Large intestine (tissue), 3 donors: Measurements from ENCODE around the gene PPP2R5C. TPM values are rescaled to one million over a fixed set of nuclear protein-coding genes. Genes with fewer than 3 reads are reported as not detected.
A peak's percentile ranks its signal among the peaks of the same experiment; 100 is the strongest.

ENCODE experiments used
- DNase-seq, 2 donors: peaks; one replicate each; pipeline versions ENCODE4 v3.0.0 to v3.0.0-alpha.2; 2013
- H3K27ac ChIP-seq: one replicate; pipeline ENCODE4 v1.5.1; 2013; ENCODE audit warnings: low read length
- H3K27me3 ChIP-seq: 2 replicates; pipeline ENCODE4 v1.6.1; 2013; ENCODE audit warnings: low read length; ENCODE audit not compliant: control insufficient read depth, insufficient read depth
- H3K36me3 ChIP-seq: 2 replicates; pipeline ENCODE4 v1.6.1; 2013; ENCODE audit warnings: low read length; ENCODE audit not compliant: control insufficient read depth, insufficient read depth
- H3K4me1 ChIP-seq: one replicate; pipeline ENCODE4 v1.6.1; 2013; ENCODE audit warnings: low read length; ENCODE audit not compliant: control insufficient read depth, insufficient read depth
- H3K4me3 ChIP-seq: one replicate; pipeline ENCODE4 v1.5.1; 2013; ENCODE audit warnings: low read length
- H3K9me3 ChIP-seq: one replicate; pipeline ENCODE4 v1.6.1; 2013; ENCODE audit warnings: mild to moderate bottlenecking, low read depth, low read length, moderate library complexity; ENCODE audit not compliant: control insufficient read depth
- WGBS: methylation state at CpG from one replicate; pipeline ENCODE4 v1.1.5; 2013; ENCODE audit warnings: low lambda C conversion rate; ENCODE audit not compliant: insufficient coverage; 5-methylcytosine and 5-hydroxymethylcytosine counted together
- polyA plus RNA-seq: library from polyadenylated mRNA; unstranded; fragments of 120-200 nt; gene quantifications from one replicate; pipeline ENCODE4 v1.2.1, GENCODE V29; 2013

Gene PPP2R5C
- polyA plus RNA-seq, 1 donor: 93.4 TPM

DNA sequence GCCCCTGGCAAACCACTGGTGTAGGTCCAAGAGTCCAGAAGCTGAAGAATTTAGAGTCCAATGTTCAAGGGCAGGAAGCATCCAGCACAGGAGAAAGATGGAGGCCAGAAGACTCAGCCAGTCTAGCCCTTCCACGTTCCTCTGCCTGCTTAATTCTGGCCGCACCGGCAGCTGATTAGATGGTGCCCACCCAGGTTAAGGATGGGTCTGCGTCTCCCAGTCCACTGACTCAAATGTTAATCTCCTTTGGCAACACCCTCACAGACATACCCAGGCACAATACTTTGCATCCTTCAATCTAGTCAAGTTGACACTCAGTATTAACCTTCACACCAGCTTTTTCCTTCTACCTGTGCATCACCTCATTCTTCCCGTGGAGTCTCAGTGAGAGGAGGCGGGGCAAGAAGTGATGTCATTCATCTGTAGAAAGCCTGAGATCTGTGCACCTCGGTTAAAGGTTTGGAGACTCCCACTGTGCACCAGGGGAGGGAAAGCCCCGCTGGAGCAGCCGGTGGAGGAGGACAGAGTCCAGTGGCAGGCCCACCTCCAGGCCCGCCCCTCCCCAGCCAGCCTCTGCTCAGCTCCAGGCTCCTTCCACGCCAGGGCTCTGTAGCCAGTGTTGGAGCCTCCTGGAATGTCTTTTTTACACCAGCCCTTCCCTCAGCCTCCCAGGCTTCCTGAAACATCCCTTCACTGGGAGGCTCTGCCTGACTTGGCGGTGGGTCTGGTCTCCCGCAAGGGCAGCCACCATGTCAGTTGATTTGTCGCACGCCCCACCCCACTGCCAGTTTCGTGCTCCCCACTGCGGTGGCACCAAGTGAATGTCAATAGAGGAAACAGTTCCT lies 122.8 kb downstream of the PPP2R5C start:
- Histone ChIP-seq H3K36me3 (peaks cover 68% of the 10 kb centered on the region), H3K4me1 (no peaks in the 10 kb centered on the region), H3K9me3 (peaks cover 12% of the 10 kb centered on the region), H3K27me3 (no peaks in the 10 kb centered on the region), H3K4me3 (no peak overlapping the region), H3K27ac (no peak overlapping the region)
- WGBS: 100% methylated on average over 1 of the region's 17 CpGs
- DNase-seq: peak; percentile 14 to 34

DNA sequence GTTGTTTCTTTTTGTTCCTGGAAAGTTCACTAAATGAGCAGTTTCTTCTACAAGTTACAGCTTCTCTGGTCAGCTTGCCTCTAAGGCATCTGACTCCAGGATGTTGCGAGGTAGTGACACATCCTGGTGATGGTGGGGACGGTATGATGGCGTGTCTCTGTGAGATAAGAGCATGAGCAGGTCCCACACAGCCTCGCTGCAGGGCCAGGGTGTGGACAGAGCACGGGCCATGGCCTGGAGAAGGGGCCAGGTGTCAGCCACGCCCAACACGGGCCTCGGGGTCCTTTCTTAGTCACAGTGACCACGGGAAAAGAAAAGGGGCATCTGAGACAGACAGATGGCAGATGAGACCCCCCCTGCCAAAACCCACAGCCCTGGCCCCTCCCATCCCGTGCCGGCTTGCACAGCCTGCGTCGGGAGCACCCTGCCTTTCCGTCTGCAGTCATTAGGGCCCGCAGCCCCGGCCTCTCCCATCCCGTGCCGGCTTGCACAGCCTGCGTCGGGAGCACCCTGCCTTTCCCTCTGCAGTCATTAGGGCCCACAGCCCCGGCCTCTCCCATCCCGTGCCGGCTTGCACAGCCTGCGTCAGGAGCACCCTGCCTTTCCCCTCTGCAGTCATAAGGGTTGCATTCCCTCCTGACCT lies 123.5 kb downstream of the PPP2R5C start:
- peaks cover 12% of the 10 kb centered on the region for H3K9me3 ChIP-seq
- no peak overlapping the region for H3K27ac ChIP-seq
- H3K4me1 ChIP-seq: no peaks in the 10 kb centered on the region
- H3K36me3 ChIP-seq: peaks cover 67% of the 10 kb centered on the region
- H3K4me3 ChIP-seq: no peak overlapping the region
- no peak for DNase-seq
- WGBS: no CpG with 5 or more reads among the region's 24 CpGs
- H3K27me3 ChIP-seq: no peaks in the 10 kb centered on the region

DNA sequence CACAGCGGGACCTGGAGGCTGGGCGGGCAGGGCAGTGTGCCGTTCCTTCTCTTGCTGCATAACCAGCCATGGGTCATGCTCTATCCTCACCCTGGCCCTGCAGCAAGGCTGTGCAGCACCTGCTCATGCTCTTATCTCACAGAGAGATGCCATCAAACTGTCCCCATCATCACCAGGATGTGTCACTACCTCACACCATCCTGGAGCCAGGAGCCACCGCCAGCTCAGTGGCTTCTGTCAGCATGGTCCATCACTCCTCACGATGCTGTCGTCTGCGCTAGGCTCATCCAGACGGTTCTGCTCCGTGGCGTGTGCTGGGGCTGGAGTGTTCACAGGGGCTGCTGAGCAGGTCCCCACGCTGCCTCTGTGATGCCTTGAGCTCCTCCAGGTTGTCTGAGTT lies 125.7 kb downstream of the PPP2R5C start:
- no peaks in the 10 kb centered on the region for H3K4me1 ChIP-seq
- H3K9me3 ChIP-seq: peaks cover 12% of the 10 kb centered on the region
- no peaks in the 10 kb centered on the region for H3K27me3 ChIP-seq
- H3K36me3 ChIP-seq: peaks cover 72% of the 10 kb centered on the region
- H3K4me3 ChIP-seq: no peak overlapping the region
- no peak for DNase-seq
- no CpG with 5 or more reads among the region's 11 CpGs for WGBS
- H3K27ac ChIP-seq: no peak overlapping the region

DNA sequence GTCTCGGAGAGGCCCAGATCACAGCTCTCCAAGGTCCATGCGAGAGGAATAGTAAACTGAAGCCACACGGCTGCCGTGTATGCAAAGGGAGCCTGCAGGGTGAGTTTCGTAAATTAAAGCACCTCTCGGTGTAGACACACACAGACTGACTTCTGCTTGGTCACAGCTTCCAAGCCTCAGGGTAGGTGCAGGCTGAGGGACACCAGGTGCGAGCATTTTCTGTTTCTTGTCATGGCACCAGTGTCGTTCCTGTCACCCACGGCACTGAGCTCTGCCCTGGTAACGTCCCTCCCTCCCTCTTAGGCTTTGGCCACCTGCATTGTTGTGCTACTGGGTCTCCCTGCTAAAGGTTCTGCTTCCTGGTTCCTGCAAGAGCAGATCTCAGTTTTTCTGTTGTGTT lies 126.7 kb downstream of the PPP2R5C start:
- Histone ChIP-seq H3K36me3 (peaks cover 73% of the 10 kb centered on the region), H3K27me3 (no peaks in the 10 kb centered on the region), H3K4me1 (no peaks in the 10 kb centered on the region), H3K4me3 (no peak overlapping the region), H3K9me3 (peaks cover 12% of the 10 kb centered on the region), H3K27ac (no peak overlapping the region)
- no CpG with 5 or more reads among the region's 10 CpGs for WGBS
- no peak for DNase-seq

DNA sequence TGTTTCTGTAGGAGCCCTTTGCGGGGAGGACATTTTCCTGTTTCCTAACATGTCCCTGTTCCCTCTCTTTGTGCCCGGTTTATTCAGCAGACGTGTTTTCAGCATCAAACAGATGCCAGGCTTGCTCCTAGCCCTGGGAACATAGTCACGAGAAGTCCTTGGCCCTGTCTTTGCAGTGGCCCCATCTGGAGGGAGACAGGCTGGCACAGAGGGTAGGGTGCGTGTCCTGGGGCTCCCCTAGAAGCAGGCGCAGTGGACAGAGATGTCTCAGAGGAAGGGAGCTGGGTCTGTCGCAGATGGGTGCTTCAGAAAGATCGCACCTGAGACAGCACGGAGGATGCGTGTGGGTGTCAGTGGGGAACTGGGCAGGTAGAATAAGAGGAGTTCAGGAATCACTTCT lies 127.9 kb downstream of the PPP2R5C start:
- WGBS: no CpG with 5 or more reads among the region's 10 CpGs
- H3K27ac ChIP-seq: no peak overlapping the region
- H3K27me3 ChIP-seq: no peaks in the 10 kb centered on the region
- no peak for DNase-seq
- peaks cover 11% of the 10 kb centered on the region for H3K9me3 ChIP-seq
- H3K4me1 ChIP-seq: peaks cover 4% of the 10 kb centered on the region
- H3K4me3 ChIP-seq: no peak overlapping the region
- H3K36me3 ChIP-seq: peaks cover 64% of the 10 kb centered on the region

DNA sequence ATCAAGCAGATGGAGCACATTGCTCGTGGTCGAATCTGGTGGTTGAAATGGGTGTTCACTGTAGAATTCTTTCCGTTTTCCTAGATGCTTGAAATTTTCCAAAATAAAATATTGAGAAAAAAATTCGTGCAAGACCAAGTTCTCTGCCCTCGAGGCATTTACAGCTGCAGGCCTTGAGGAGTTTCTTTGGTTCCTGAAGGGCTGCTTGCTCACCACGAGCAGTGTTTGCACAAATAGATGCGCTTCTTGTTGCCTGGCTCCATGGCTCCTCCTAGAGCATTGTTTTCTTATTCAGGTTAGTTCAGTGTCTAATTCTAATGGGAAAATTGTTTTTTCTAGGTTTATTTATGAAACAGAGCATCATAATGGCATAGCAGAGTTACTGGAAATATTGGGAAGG lies 128.4 kb downstream of the PPP2R5C start:
- Histone ChIP-seq H3K4me3 (no peak overlapping the region), H3K9me3 (peaks cover 7% of the 10 kb centered on the region), H3K27me3 (no peaks in the 10 kb centered on the region), H3K36me3 (peaks cover 59% of the 10 kb centered on the region), H3K27ac (no peak overlapping the region), H3K4me1 (peaks cover 6% of the 10 kb centered on the region)
- WGBS: 85% methylated on average over 4 of the region's 7 CpGs
- no peak for DNase-seq

DNA sequence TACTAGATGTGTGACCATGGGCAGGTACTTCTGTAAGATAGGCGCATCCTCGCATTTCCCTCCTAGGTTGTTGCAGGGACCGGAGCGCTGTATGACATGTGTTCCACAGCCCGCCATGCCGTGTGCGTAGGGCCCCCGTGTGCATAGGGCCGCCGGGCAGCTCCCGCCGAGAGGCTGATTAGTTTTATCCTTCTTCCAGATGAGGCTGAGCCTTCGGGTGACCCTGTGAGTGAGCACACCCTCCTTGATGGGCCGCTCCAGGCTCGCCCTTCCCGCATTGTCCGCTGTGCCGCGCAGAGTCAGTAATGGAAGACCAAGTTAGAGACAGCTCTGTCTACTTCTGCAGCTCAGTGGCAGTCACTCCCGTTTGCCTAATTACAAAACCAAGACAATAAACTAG lies 130.0 kb downstream of the PPP2R5C start:
- no peak overlapping the region for H3K4me3 ChIP-seq
- no peaks in the 10 kb centered on the region for H3K9me3 ChIP-seq
- H3K4me1 ChIP-seq: peaks cover 6% of the 10 kb centered on the region
- WGBS: 83% methylated on average over 1 of the region's 20 CpGs
- H3K36me3 ChIP-seq: peaks cover 59% of the 10 kb centered on the region
- no peak for DNase-seq
- H3K27me3 ChIP-seq: no peaks in the 10 kb centered on the region
- H3K27ac ChIP-seq: no peak overlapping the region

DNA sequence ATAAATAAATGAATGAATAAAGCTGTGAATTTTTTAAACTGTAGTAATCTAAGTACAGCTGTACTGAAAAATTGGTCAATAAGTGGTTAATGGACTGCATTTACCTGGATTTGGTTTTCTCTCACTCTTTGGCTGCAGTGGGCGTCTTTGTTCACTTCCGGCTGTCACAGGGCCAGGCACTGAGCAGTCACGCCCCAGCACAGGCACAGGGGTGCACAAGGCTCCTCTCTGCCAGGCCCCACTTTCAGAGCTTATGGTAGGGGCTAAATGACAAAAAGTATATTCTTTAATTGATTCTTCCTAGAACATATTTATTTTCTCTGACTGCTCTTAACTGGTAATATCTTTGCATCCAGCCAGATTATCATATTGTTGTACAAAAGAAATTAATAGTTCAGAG lies 132.2 kb downstream of the PPP2R5C start:
- no peaks in the 10 kb centered on the region for H3K9me3 ChIP-seq
- H3K4me3 ChIP-seq: no peak overlapping the region
- DNase-seq: no peak
- WGBS: no CpG with 5 or more reads among the region's 3 CpGs
- H3K27me3 ChIP-seq: no peaks in the 10 kb centered on the region
- H3K36me3 ChIP-seq: peaks cover 57% of the 10 kb centered on the region
- H3K4me1 ChIP-seq: peaks cover 6% of the 10 kb centered on the region
- H3K27ac ChIP-seq: no peak overlapping the region

DNA sequence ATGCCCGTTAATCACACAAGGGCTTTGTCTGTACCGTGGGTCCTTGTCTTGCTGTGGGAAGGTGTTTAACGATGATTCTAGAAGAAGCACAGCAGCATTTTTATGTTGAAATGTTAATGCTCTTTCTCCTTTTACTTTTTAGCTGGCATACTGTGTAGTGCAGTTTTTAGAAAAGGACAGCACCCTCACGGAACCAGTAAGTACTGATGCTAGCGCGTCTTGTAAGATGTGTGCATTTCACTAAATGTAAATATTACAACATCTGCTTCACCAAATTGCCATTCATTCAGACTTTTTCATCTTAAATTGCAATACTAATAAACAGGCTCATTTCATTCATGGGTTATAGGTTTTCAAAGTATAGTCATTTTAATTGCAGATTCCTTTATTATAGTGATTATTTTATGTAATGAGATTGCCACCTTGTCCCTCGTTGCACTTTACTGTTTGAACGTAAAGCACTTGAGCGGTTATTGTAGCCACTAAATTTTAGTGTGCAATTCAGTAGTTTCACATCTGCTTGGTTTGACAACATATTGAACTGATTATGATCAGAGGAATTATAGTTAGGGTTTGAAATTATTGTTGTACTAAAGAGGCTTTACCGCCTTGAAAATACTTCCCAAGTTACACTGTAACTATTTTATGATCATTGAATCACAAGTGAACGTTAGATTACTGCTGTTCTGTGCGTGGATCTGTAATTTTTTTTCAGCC lies 133.0 kb downstream of the PPP2R5C start:
- Histone ChIP-seq H3K4me3 (no peak overlapping the region), H3K27ac (no peak overlapping the region), H3K9me3 (no peaks in the 10 kb centered on the region), H3K36me3 (peaks cover 57% of the 10 kb centered on the region), H3K27me3 (no peaks in the 10 kb centered on the region), H3K4me1 (peaks cover 6% of the 10 kb centered on the region)
- DNase-seq: peak in 1 of 2 donors; percentile 52
- 42% methylated on average over 3 of the region's 12 CpGs for WGBS

DNA sequence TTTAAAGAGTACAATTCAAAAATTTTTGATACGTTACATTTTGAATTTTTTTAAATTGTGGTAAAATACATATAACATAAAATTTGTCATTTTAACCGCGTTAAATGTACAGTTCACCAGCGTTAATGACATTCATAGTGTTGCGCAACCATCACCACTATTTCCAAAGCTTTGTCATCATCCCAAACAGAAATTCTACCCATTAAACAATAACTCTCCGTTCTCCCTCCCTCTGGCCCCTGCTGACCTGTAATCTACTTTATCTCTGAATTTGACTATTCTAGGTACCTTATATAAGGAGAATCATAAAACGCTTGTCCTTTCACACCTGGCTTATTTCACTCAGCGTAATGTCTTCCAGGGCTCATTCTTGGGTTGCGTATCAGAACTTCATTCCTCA lies 133.7 kb downstream of the PPP2R5C start:
- H3K27me3 ChIP-seq: no peaks in the 10 kb centered on the region
- WGBS: 75% methylated on average over 3 of the region's 9 CpGs
- peak in 1 of 2 donors; percentile 19 for DNase-seq
- H3K27ac ChIP-seq: no peak overlapping the region
- H3K36me3 ChIP-seq: peaks cover 62% of the 10 kb centered on the region
- H3K4me1 ChIP-seq: peaks cover 6% of the 10 kb centered on the region
- H3K9me3 ChIP-seq: no peaks in the 10 kb centered on the region
- H3K4me3 ChIP-seq: no peak overlapping the region
